H1 (cell line): Measurements from ENCODE around the gene C5orf46.

Experiments
- BCL11A ChIP-seq, 2 experiments: IDR thresholded peaks; one replicate each; pipeline ENCODE4 v1.6.1; 2011; ENCODE audit warnings: low read depth in 2 of 2, low read length in 2 of 2, mild to moderate bottlenecking in 2 of 2
- CREB1 ChIP-seq: IDR thresholded peaks from 2 replicates; pipeline ENCODE4 v1.6.1; 2012; ENCODE audit warnings: inconsistent platforms
- EZH2 ChIP-seq: fragments of 200-600 bp; sonication (generic); IDR thresholded peaks from 2 replicates; pipeline ENCODE4 v1.7.1; 2012; ENCODE audit warnings: low read depth, mild to moderate bottlenecking, moderate library complexity, low read length, inconsistent platforms; ENCODE audit not compliant: severe bottlenecking
- MAFK ChIP-seq: IDR thresholded peaks from 2 replicates; pipeline ENCODE4 v1.6.1; 2012; ENCODE audit warnings: low read depth, mild to moderate bottlenecking, improper control_type of control experiment, low read length
- NRF1 ChIP-seq: IDR thresholded peaks from 2 replicates; pipeline ENCODE4 v1.6.1; 2011; ENCODE audit warnings: mild to moderate bottlenecking, low read depth, low read length, improper control_type of control experiment
- POLR2A ChIP-seq, 2 experiments: IDR thresholded peaks; 1 replicate in 1 of 2; 2 replicates in 1 of 2; pipeline ENCODE4 v1.6.1; 2011; ENCODE audit warnings: low read depth in 2 of 2, low read length in 2 of 2, mild to moderate bottlenecking in 2 of 2; ENCODE audit errors: control extremely low read depth in 1 of 2
- POLR2AphosphoS5 ChIP-seq: IDR thresholded peaks from 2 replicates; pipeline ENCODE4 v1.6.1; 2011; ENCODE audit warnings: low read depth, low read length
- RFX5 ChIP-seq: IDR thresholded peaks from 2 replicates; pipeline ENCODE4 v1.6.1; 2011; ENCODE audit warnings: low read depth, low read length, improper control_type of control experiment, borderline replicate concordance
- RXRA ChIP-seq: IDR thresholded peaks from 2 replicates; pipeline ENCODE4 v1.6.1; 2011; ENCODE audit warnings: low read depth, mild to moderate bottlenecking, low read length, moderate library complexity; ENCODE audit not compliant: insufficient read depth
- SIN3A ChIP-seq, 2 experiments: IDR thresholded peaks in 1 of 2; conservative IDR thresholded peaks in 1 of 2; 2 replicates each; pipeline ENCODE4 v1.6.1; 2011 to 2012; ENCODE audit warnings: low read length in 2 of 2, improper control_type of control experiment in 1 of 2, low read depth in 1 of 2, mild to moderate bottlenecking in 1 of 2
- SRF ChIP-seq: IDR thresholded peaks from 2 replicates; pipeline ENCODE4 v1.6.1; 2011; ENCODE audit warnings: mild to moderate bottlenecking, low read depth, low read length, moderate library complexity
- TF ChIP-seq, protein P1 (sequence below): IDR thresholded peaks from 2 replicates; pipeline ENCODE4 v1.6.1; 2011; ENCODE audit warnings: low read length, improper control_type of control experiment
- TF ChIP-seq, protein P2 (sequence below), 3 experiments: IDR thresholded peaks; 1 replicate in 2 of 3; 2 replicates in 1 of 3; pipeline versions ENCODE4 v1.5.1 to v1.6.1; 2011; ENCODE audit warnings: low read length in 3 of 3, mild to moderate bottlenecking in 3 of 3, inconsistent platforms in 2 of 3, low read depth in 1 of 3, moderate library complexity in 1 of 3; ENCODE audit not compliant: insufficient read depth in 1 of 3; ENCODE audit errors: control extremely low read depth in 1 of 3
- TF ChIP-seq, protein P3 (sequence below): IDR thresholded peaks from 2 replicates; pipeline ENCODE4 v1.6.1; 2012; ENCODE audit warnings: inconsistent platforms

DNA sequence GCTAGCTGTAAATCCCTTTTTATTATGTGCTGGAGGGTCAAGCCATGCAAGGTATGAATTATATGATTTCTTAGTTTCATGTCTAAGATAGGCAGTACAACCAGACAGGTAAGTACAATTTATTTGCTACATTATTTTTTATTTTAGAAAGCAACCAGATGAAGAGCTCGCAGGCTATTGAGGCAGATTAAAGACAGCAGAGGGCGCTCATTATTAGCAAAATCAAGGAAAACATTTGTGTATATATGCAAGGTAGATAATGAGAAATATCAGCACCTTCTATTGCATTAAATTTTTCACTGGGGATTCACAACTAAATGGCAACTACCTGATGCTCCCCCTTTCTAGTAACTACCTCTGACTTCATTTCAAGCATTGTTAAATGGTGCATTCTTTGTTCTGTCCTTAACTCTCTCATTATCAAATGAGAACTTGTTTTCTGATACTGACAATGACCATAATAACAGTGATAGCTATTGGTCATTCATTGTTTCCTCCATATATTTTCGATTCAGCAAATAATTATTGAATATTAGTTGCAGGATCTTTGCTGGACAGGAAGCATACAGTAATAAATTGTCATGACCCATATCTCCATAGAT is 19.2 kb downstream of the C5orf46 start:
- TF ChIP-seq, protein P1, sequence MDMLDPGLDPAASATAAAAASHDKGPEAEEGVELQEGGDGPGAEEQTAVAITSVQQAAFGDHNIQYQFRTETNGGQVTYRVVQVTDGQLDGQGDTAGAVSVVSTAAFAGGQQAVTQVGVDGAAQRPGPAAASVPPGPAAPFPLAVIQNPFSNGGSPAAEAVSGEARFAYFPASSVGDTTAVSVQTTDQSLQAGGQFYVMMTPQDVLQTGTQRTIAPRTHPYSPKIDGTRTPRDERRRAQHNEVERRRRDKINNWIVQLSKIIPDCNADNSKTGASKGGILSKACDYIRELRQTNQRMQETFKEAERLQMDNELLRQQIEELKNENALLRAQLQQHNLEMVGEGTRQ = no peak
- no peak for TF ChIP-seq RXRA
- TF ChIP-seq, protein P2, sequence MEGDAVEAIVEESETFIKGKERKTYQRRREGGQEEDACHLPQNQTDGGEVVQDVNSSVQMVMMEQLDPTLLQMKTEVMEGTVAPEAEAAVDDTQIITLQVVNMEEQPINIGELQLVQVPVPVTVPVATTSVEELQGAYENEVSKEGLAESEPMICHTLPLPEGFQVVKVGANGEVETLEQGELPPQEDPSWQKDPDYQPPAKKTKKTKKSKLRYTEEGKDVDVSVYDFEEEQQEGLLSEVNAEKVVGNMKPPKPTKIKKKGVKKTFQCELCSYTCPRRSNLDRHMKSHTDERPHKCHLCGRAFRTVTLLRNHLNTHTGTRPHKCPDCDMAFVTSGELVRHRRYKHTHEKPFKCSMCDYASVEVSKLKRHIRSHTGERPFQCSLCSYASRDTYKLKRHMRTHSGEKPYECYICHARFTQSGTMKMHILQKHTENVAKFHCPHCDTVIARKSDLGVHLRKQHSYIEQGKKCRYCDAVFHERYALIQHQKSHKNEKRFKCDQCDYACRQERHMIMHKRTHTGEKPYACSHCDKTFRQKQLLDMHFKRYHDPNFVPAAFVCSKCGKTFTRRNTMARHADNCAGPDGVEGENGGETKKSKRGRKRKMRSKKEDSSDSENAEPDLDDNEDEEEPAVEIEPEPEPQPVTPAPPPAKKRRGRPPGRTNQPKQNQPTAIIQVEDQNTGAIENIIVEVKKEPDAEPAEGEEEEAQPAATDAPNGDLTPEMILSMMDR (IDR thresholded peaks at IDR 0.05; ENCODE audit: control extremely low read depth in 1 of 3, insufficient read depth in 1 of 3, low read depth in 1 of 3, low read length in 3 of 3) = peak in 2 of 3 experiments; percentile 43 to 50; a peak in 2 of 4 replicates
- TF ChIP-seq EZH2 = no peak
- TF ChIP-seq POLR2A (IDR thresholded peaks at IDR 0.05; ENCODE audit: control extremely low read depth in 1 of 2, low read depth in 2 of 2, low read length in 2 of 2) = no peak
- TF ChIP-seq NRF1 = no peak
- TF ChIP-seq SIN3A (conservative IDR thresholded peaks at IDR 0.05 in 1 of 2, IDR thresholded peaks at IDR 0.05 in 1 of 2; ENCODE audit: low read depth in 1 of 2, low read length in 2 of 2) = no peak
- no peak for TF ChIP-seq CREB1
- TF ChIP-seq SRF = no peak
- no peak for TF ChIP-seq RFX5
- TF ChIP-seq, protein P3, sequence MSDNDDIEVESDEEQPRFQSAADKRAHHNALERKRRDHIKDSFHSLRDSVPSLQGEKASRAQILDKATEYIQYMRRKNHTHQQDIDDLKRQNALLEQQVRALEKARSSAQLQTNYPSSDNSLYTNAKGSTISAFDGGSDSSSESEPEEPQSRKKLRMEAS = no peak
- no peak for TF ChIP-seq MAFK
- TF ChIP-seq POLR2AphosphoS5 = no peak
- TF ChIP-seq BCL11A (IDR thresholded peaks at IDR 0.05; ENCODE audit: low read depth in 2 of 2, low read length in 2 of 2) = no peak
